ENCODE measurements around the gene POLR2L.

POLR2L gene

GRCh38 chr11:856397-856796 is 14.1 kb upstream of the POLR2L start:
- H3K36me3 ChIP-seq: no peaks in the 10 kb centered on the region
- no peak overlapping the region for H3K27ac ChIP-seq
- H3K4me1 ChIP-seq: peaks cover 85% of the 10 kb centered on the region
- H3K27me3 ChIP-seq: no peaks in the 10 kb centered on the region
- H3K9me3 ChIP-seq: no peaks in the 10 kb centered on the region
- no peak for TF ChIP-seq Cebpa-rat (IDR thresholded peaks at IDR 0.05)
- H3K9ac ChIP-seq: no peak overlapping the region
- no peak overlapping the region for H3K4me3 ChIP-seq
- H3K4me2 ChIP-seq: peak overlapping the region; percentile 65
- peaks cover 90% of the 10 kb centered on the region for H4K20me1 ChIP-seq

- Histone ChIP-seq H4K20me1 (peaks cover 92% of the 10 kb centered on the region), H3K9ac (no peak overlapping the region), H3K4me3 (no peak overlapping the region), H3K4me1 (peaks cover 86% of the 10 kb centered on the region), H3K36me3 (no peaks in the 10 kb centered on the region), H3K27me3 (no peaks in the 10 kb centered on the region), H3K4me2 (peak overlapping the region; percentile 65; the same call in 1 of the 2 replicates), H3K9me3 (no peaks in the 10 kb centered on the region), H3K27ac (no peak overlapping the region)
- TF ChIP-seq Cebpa-rat (IDR thresholded peaks at IDR 0.05): no peak
Measured at GRCh38 chr11:855796-856195, 13.5 kb upstream of the POLR2L start.

GRCh38 chr11:855330-855674 is 13.0 kb upstream of the POLR2L start:
- Histone ChIP-seq H3K4me2 (no peak overlapping the region), H3K4me1 (peaks cover 86% of the 10 kb centered on the region), H3K4me3 (no peak overlapping the region), H3K27ac (no peak overlapping the region), H3K9ac (no peak overlapping the region), H3K27me3 (no peaks in the 10 kb centered on the region), H3K9me3 (no peaks in the 10 kb centered on the region), H3K36me3 (no peaks in the 10 kb centered on the region), H4K20me1 (peaks cover 92% of the 10 kb centered on the region)
- no peak for TF ChIP-seq Cebpa-rat (IDR thresholded peaks at IDR 0.05)

- peaks cover 92% of the 10 kb centered on the region for H4K20me1 ChIP-seq
- peak overlapping the region; percentile 55 for H3K4me2 ChIP-seq
- H3K4me1 ChIP-seq: peaks cover 86% of the 10 kb centered on the region
- no peaks in the 10 kb centered on the region for H3K9me3 ChIP-seq
- no peaks in the 10 kb centered on the region for H3K27me3 ChIP-seq
- no peak overlapping the region for H3K4me3 ChIP-seq
- no peak for TF ChIP-seq Cebpa-rat (IDR thresholded peaks at IDR 0.05)
- peak overlapping the region; percentile 29; the same call in 1 of the 2 replicates for H3K9ac ChIP-seq
- no peaks in the 10 kb centered on the region for H3K36me3 ChIP-seq
- peak overlapping the region; percentile 38; the same call in 1 of the 2 replicates for H3K27ac ChIP-seq
Measured at GRCh38 chr11:854601-855329, 12.4 kb upstream of the POLR2L start.

GRCh38 chr11:853682-854448 is 11.5 kb upstream of the POLR2L start:
- Histone ChIP-seq H3K4me3 (no peak overlapping the region), H3K9me3 (no peaks in the 10 kb centered on the region), H3K36me3 (no peaks in the 10 kb centered on the region), H3K27ac (0 out of 2 replicates have a peak overlapping the region, but pooled peaks have one; percentile 38), H4K20me1 (peaks cover 89% of the 10 kb centered on the region), H3K27me3 (no peaks in the 10 kb centered on the region), H3K4me1 (peaks cover 81% of the 10 kb centered on the region), H3K9ac (0 out of 2 replicates have a peak overlapping the region, but pooled peaks have one; percentile 29), H3K4me2 (peak overlapping the region; percentile 55)
- no peak for TF ChIP-seq Cebpa-rat (IDR thresholded peaks at IDR 0.05)

GRCh38 chr11:852762-853161 is 10.4 kb upstream of the POLR2L start:
- no peaks in the 10 kb centered on the region for H3K36me3 ChIP-seq
- H3K4me3 ChIP-seq: no peak overlapping the region
- H3K27ac ChIP-seq: peak overlapping the region; percentile 35; the same call in 1 of the 2 replicates
- peaks cover 86% of the 10 kb centered on the region for H3K4me1 ChIP-seq
- peak overlapping the region; percentile 55 for H3K4me2 ChIP-seq
- no peaks in the 10 kb centered on the region for H3K27me3 ChIP-seq
- no peak overlapping the region for H3K9ac ChIP-seq
- no peaks in the 10 kb centered on the region for H3K9me3 ChIP-seq
- peaks cover 93% of the 10 kb centered on the region for H4K20me1 ChIP-seq
- no peak for TF ChIP-seq Cebpa-rat (IDR thresholded peaks at IDR 0.05)

GRCh38 chr11:850775-851763 is 8.7 kb upstream of the POLR2L start:
- Histone ChIP-seq H3K27ac (no peak overlapping the region), H3K27me3 (no peaks in the 10 kb centered on the region), H3K9ac (no peak overlapping the region), H3K9me3 (no peaks in the 10 kb centered on the region), H3K36me3 (no peaks in the 10 kb centered on the region), H4K20me1 (peaks cover 87% of the 10 kb centered on the region), H3K4me3 (peak overlapping the region; percentile 72; the same call in 1 of the 2 replicates), H3K4me2 (peak overlapping the region; percentile 98), H3K4me1 (peaks cover 83% of the 10 kb centered on the region)
- no peak for TF ChIP-seq Cebpa-rat (IDR thresholded peaks at IDR 0.05)

- no peak overlapping the region for H3K27ac ChIP-seq
- no peaks in the 10 kb centered on the region for H3K27me3 ChIP-seq
- peak overlapping the region; percentile 98 for H3K4me2 ChIP-seq
- peak overlapping the region; percentile 61; the same call in 1 of the 2 replicates for H3K9ac ChIP-seq
- TF ChIP-seq Cebpa-rat (IDR thresholded peaks at IDR 0.05): no peak
- H3K36me3 ChIP-seq: no peaks in the 10 kb centered on the region
- peaks cover 88% of the 10 kb centered on the region for H3K4me1 ChIP-seq
- peak overlapping the region; percentile 72 for H3K4me3 ChIP-seq
- H4K20me1 ChIP-seq: peaks cover 87% of the 10 kb centered on the region
- H3K9me3 ChIP-seq: no peaks in the 10 kb centered on the region
Measured at GRCh38 chr11:849951-850774, 7.8 kb upstream of the POLR2L start.

All from BLaER1 (cell line).